HEK293 (cell line): ENCODE data around the gene VSTM5.

Source experiments
- PBX3 ChIP-seq: sonication (generic); formaldehyde crosslinking; IDR thresholded peaks from 2 replicates; pipeline ENCODE4 v1.8.1; 2022; ENCODE audit warnings: mild to moderate bottlenecking, moderate library complexity, missing genetic modification reagents
- ZBTB17 ChIP-seq: fragments of 450-650 bp; formaldehyde crosslinking; IDR thresholded peaks from 2 replicates; pipeline ENCODE4 v1.5.1; 2016; ENCODE audit warnings: missing biosample characterization, missing genetic modification characterization
- ZBTB21 ChIP-seq: fragments of 450-650 bp; formaldehyde crosslinking; IDR thresholded peaks from 2 replicates; pipeline ENCODE4 v1.5.1; 2017; ENCODE audit warnings: missing biosample characterization, missing genetic modification characterization
- ZFP37 ChIP-seq: fragments of 450-650 bp; formaldehyde crosslinking; IDR thresholded peaks from 2 replicates; pipeline ENCODE4 v1.5.1; 2016; ENCODE audit warnings: missing biosample characterization, missing genetic modification characterization
- ZNF202 ChIP-seq: fragments of 450-650 bp; formaldehyde crosslinking; IDR thresholded peaks from 2 replicates; pipeline ENCODE4 v1.5.1; 2016; ENCODE audit warnings: missing biosample characterization, missing genetic modification characterization, borderline replicate concordance
- ZNF214 ChIP-seq: fragments of 450-650 bp; formaldehyde crosslinking; IDR thresholded peaks from 2 replicates; pipeline ENCODE4 v1.5.1; 2017; ENCODE audit warnings: missing biosample characterization, mild to moderate bottlenecking, missing genetic modification characterization, borderline replicate concordance
- ZNF394 ChIP-seq: fragments of 450-650 bp; formaldehyde crosslinking; IDR thresholded peaks from 2 replicates; pipeline ENCODE4 v1.5.1; 2016; ENCODE audit warnings: missing biosample characterization, missing genetic modification characterization, mild to moderate bottlenecking, moderate library complexity, borderline replicate concordance
- ZNF423 ChIP-seq: fragments of 450-650 bp; formaldehyde crosslinking; IDR thresholded peaks from 2 replicates; pipeline ENCODE4 v1.5.1; 2016; ENCODE audit warnings: missing biosample characterization, missing genetic modification characterization
- ZNF518A ChIP-seq: fragments of 450-650 bp; formaldehyde crosslinking; conservative IDR thresholded peaks from 2 replicates; pipeline ENCODE4 v1.5.1; 2016; ENCODE audit warnings: low read depth, missing biosample characterization, missing genetic modification characterization
- ZNF544 ChIP-seq: fragments of 450-650 bp; formaldehyde crosslinking; IDR thresholded peaks from 2 replicates; pipeline ENCODE4 v1.5.0; 2017; ENCODE audit warnings: missing biosample characterization, missing genetic modification characterization
- ZNF560 ChIP-seq: fragments of 450-650 bp; formaldehyde crosslinking; IDR thresholded peaks from 2 replicates; pipeline ENCODE4 v1.5.1; 2017; ENCODE audit warnings: missing biosample characterization, missing genetic modification characterization, borderline replicate concordance
- ZNF660 ChIP-seq: fragments of 450-650 bp; IDR thresholded peaks from 2 replicates; pipeline ENCODE4 v1.5.1; 2018; ENCODE audit warnings: missing biosample characterization, mild to moderate bottlenecking, missing genetic modification characterization
- ZNF664 ChIP-seq: fragments of 450-650 bp; formaldehyde crosslinking; IDR thresholded peaks from 2 replicates; pipeline ENCODE4 v1.5.1; 2016; ENCODE audit warnings: missing biosample characterization, missing genetic modification characterization
- TF ChIP-seq, protein P1 (sequence below): fragments of 450-650 bp; formaldehyde crosslinking; IDR thresholded peaks from 2 replicates; pipeline ENCODE4 v1.5.1; 2016; ENCODE audit warnings: missing biosample characterization, missing genetic modification characterization
- TF ChIP-seq, protein P2 (sequence below): IDR thresholded peaks from 2 replicates; pipeline ENCODE4 v1.6.1; 2011; ENCODE audit warnings: mild to moderate bottlenecking, low read depth, low read length, borderline replicate concordance
- TF ChIP-seq, protein P3 (sequence below): fragments of 450-650 bp; formaldehyde crosslinking; IDR thresholded peaks from 2 replicates; pipeline ENCODE4 v1.5.1; 2016; ENCODE audit warnings: missing biosample characterization, missing genetic modification characterization

VSTM5 gene

GRCh38 chr11:93784145-93784934 lies 66.1 kb downstream of the VSTM5 start, which contains the start of gene MED17 (continued):
- TF ChIP-seq ZNF660, result no peak
- TF ChIP-seq ZNF544 (tag by site-specific recombination), result no peak
- peak; percentile 70; the same call in 1 of the 2 replicates for TF ChIP-seq PBX3
- TF ChIP-seq, protein P1, sequence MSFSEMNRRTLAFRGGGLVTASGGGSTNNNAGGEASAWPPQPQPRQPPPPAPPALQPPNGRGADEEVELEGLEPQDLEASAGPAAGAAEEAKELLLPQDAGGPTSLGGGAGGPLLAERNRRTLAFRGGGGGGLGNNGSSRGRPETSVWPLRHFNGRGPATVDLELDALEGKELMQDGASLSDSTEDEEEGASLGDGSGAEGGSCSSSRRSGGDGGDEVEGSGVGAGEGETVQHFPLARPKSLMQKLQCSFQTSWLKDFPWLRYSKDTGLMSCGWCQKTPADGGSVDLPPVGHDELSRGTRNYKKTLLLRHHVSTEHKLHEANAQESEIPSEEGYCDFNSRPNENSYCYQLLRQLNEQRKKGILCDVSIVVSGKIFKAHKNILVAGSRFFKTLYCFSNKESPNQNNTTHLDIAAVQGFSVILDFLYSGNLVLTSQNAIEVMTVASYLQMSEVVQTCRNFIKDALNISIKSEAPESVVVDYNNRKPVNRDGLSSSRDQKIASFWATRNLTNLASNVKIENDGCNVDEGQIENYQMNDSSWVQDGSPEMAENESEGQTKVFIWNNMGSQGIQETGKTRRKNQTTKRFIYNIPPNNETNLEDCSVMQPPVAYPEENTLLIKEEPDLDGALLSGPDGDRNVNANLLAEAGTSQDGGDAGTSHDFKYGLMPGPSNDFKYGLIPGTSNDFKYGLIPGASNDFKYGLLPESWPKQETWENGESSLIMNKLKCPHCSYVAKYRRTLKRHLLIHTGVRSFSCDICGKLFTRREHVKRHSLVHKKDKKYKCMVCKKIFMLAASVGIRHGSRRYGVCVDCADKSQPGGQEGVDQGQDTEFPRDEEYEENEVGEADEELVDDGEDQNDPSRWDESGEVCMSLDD (tag by site-specific recombination), result no peak
- TF ChIP-seq ZNF394 (tag by site-specific recombination), result 0 out of 2 replicates have a peak, but pooled peaks have one; percentile 13
- no peak for TF ChIP-seq ZNF664 (tag by site-specific recombination)
- no peak for TF ChIP-seq ZNF560
- no peak for TF ChIP-seq ZNF202 (tag by site-specific recombination)
- peak; percentile 72 for TF ChIP-seq ZFP37 (tag by site-specific recombination)
- TF ChIP-seq, protein P2, sequence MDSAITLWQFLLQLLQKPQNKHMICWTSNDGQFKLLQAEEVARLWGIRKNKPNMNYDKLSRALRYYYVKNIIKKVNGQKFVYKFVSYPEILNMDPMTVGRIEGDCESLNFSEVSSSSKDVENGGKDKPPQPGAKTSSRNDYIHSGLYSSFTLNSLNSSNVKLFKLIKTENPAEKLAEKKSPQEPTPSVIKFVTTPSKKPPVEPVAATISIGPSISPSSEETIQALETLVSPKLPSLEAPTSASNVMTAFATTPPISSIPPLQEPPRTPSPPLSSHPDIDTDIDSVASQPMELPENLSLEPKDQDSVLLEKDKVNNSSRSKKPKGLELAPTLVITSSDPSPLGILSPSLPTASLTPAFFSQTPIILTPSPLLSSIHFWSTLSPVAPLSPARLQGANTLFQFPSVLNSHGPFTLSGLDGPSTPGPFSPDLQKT, result no peak
- no peak for TF ChIP-seq ZBTB21
- peak; percentile 30; the same call in 1 of the 2 replicates for TF ChIP-seq ZBTB17
- no peak for TF ChIP-seq ZNF423 (tag by site-specific recombination)
- no peak for TF ChIP-seq ZNF214 (tag by site-specific recombination)
- TF ChIP-seq, protein P3, sequence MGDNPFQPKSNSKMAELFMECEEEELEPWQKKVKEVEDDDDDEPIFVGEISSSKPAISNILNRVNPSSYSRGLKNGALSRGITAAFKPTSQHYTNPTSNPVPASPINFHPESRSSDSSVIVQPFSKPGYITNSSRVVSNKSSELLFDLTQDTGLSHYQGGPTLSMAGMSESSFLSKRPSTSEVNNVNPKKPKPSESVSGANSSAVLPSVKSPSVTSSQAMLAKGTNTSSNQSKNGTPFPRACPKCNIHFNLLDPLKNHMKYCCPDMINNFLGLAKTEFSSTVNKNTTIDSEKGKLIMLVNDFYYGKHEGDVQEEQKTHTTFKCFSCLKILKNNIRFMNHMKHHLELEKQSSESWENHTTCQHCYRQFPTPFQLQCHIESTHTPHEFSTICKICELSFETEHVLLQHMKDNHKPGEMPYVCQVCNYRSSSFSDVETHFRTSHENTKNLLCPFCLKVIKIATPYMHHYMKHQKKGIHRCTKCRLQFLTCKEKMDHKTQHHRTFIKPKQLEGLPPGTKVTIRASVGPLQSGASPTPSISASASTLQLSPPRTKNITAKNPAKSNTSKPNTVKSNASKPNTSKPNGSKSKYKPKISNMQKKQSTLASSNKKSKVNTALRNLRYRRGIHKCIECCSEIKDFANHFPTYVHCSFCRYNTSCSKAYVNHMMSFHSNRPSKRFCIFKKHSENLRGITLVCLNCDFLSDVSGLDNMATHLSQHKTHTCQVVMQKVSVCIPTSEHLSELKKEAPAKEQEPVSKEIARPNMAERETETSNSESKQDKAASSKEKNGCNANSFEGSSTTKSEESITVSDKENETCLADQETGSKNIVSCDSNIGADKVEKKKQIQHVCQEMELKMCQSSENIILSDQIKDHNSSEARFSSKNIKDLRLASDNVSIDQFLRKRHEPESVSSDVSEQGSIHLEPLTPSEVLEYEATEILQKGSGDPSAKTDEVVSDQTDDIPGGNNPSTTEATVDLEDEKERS (tag by site-specific recombination), result no peak
- TF ChIP-seq ZNF518A, result peak; percentile 64; the same call in 1 of the 2 replicates
